Activated naive CD4-positive, alpha-beta T cell treated with Interleukin-2 at 50 U/mL for 16 hours (primary cell): ENCODE measurements around the gene CTSS.
"Not testable (repeated sequence)": the region's sequence is repeated elsewhere in the genome, so short reads cannot be mapped to it uniquely, and the experiment has no call there.

Experiments
- DNase-seq: peaks from one replicate; pipeline ENCODE4 v3.0.0-alpha.2; 2020

Gene CTSS

GRCh38 chr1:150765296-150765976, at the start of gene CTSS:
TSS of gene CTSS (minus strand) at chr1:150765778. CDS start at chr1:150764763, 1,015 bp downstream.
- DNase-seq = no peak

- peak; percentile 4 for DNase-seq
Measured at GRCh38 chr1:150813028-150813707, 47.6 kb upstream of the CTSS start.

- no peak for DNase-seq
Measured at GRCh38 chr1:150810958-150811659, 45.5 kb upstream of the CTSS start.

GRCh38 chr1:150809651-150810050, 44.1 kb upstream of the CTSS start:
- no peak for DNase-seq

- DNase-seq = no peak
Measured at GRCh38 chr1:150808846-150809245, 43.3 kb upstream of the CTSS start.

- DNase-seq = no peak
Measured at GRCh38 chr1:150808121-150808520, 42.5 kb upstream of the CTSS start, which contains the start of gene CTSK. TSS of gene CTSK (minus strand) at chr1:150808260. CDS start at chr1:150806805, 1,455 bp downstream.

- DNase-seq = no peak
Measured at GRCh38 chr1:150807249-150808023, 41.9 kb upstream of the CTSS start.

GRCh38 chr1:150805899-150806298, 40.3 kb upstream of the CTSS start:
- no peak for DNase-seq

- DNase-seq = no peak
Measured at GRCh38 chr1:150804671-150805070, 39.1 kb upstream of the CTSS start.

GRCh38 chr1:150799089-150799488, 33.5 kb upstream of the CTSS start:
- no peak for DNase-seq

GRCh38 chr1:150798525-150798924, 32.9 kb upstream of the CTSS start:
- no peak for DNase-seq

- DNase-seq = no peak
Measured at GRCh38 chr1:150796374-150796773, 30.8 kb upstream of the CTSS start.

- not testable (repeated sequence) for DNase-seq
Measured at GRCh38 chr1:150793778-150794177, 28.2 kb upstream of the CTSS start.

- DNase-seq = no peak
Measured at GRCh38 chr1:150793221-150793620, 27.6 kb upstream of the CTSS start.

- DNase-seq = no peak
Measured at GRCh38 chr1:150791585-150791984, 26.0 kb upstream of the CTSS start.

GRCh38 chr1:150789396-150789795, 23.8 kb upstream of the CTSS start:
- no peak for DNase-seq

- no peak for DNase-seq
Measured at GRCh38 chr1:150788946-150789345, 23.4 kb upstream of the CTSS start.

- DNase-seq = no peak
Measured at GRCh38 chr1:150787455-150787854, 21.9 kb upstream of the CTSS start.

- no peak for DNase-seq
Measured at GRCh38 chr1:150780510-150780909, 14.9 kb upstream of the CTSS start.

GRCh38 chr1:150778409-150778808, 12.8 kb upstream of the CTSS start:
- no peak for DNase-seq

GRCh38 chr1:150777544-150777943, 12.0 kb upstream of the CTSS start:
- no peak for DNase-seq

GRCh38 chr1:150775931-150776505, 10.4 kb upstream of the CTSS start:
- DNase-seq = not testable (repeated sequence)

GRCh38 chr1:150775276-150775675, 9.7 kb upstream of the CTSS start:
- no peak for DNase-seq
